ENCODE measurements around the gene KHK.

Gene KHK

GRCh38 chr2:27070653-27071276 is 15.8 kb upstream of the KHK start:
- peak overlapping the region; percentile 92 for H3K4me3 ChIP-seq (replicated peaks; ENCODE audit: insufficient read depth, low read length)
- peak overlapping the region; percentile 74 for H3K27ac ChIP-seq (replicated peaks)
- H3K27me3 ChIP-seq (ENCODE audit: insufficient read depth, poor library complexity, severe bottlenecking) = no peaks in the 10 kb centered on the region
- no peak for DNase-seq (ENCODE audit: low read depth in 1 of 2, low spot score in 1 of 2)
- TF ChIP-seq POLR2AphosphoS5 (IDR thresholded peaks at IDR 0.05; ENCODE audit: low read depth) (no peak), REST (IDR thresholded peaks at IDR 0.05; ENCODE audit: insufficient replicate concordance, low read depth) (no peak), SPI1 (IDR thresholded peaks at IDR 0.05; ENCODE audit: borderline replicate concordance, low read depth) (no peak), GABPA (IDR thresholded peaks at IDR 0.05; ENCODE audit: low read depth) (no peak), CTCF (IDR thresholded peaks at IDR 0.05; ENCODE audit: insufficient read depth, low read length) (no peak)

- Histone ChIP-seq H3K4me3 (replicated peaks; ENCODE audit: insufficient read depth, low read length) (peak within 1 kb of the TSS; percentile 92), H3K27me3 (ENCODE audit: insufficient read depth, poor library complexity, severe bottlenecking) (no peaks in the 10 kb centered on the region), H3K27ac (replicated peaks) (peak within 1 kb of the TSS; percentile 74)
- peak; percentile 88 to 89 for DNase-seq (ENCODE audit: low read depth in 1 of 2, low spot score in 1 of 2)
- TF ChIP-seq POLR2AphosphoS5 (IDR thresholded peaks at IDR 0.05; ENCODE audit: low read depth) = peak; percentile 70; the same call in 1 of the 2 replicates
- TF ChIP-seq GABPA (IDR thresholded peaks at IDR 0.05; ENCODE audit: low read depth) = peak; percentile 89
- no peak for TF ChIP-seq SPI1 (IDR thresholded peaks at IDR 0.05; ENCODE audit: borderline replicate concordance, low read depth)
- TF ChIP-seq CTCF (IDR thresholded peaks at IDR 0.05; ENCODE audit: insufficient read depth, low read length) = no peak
- no peak for TF ChIP-seq REST (IDR thresholded peaks at IDR 0.05; ENCODE audit: insufficient replicate concordance, low read depth)
Observed at GRCh38 chr2:27071277-27071989, 15.1 kb upstream of the KHK start, which contains the start of gene OST4. OST4 (minus strand) TSS chr2:27071654.

GRCh38 chr2:27071990-27072830 is 14.4 kb upstream of the KHK start:
- Histone ChIP-seq H3K4me3 (replicated peaks; ENCODE audit: insufficient read depth, low read length) (peak overlapping the region; percentile 92), H3K27me3 (ENCODE audit: insufficient read depth, poor library complexity, severe bottlenecking) (no peaks in the 10 kb centered on the region), H3K27ac (replicated peaks) (peak overlapping the region; percentile 73)
- no peak for TF ChIP-seq CTCF (IDR thresholded peaks at IDR 0.05; ENCODE audit: insufficient read depth, low read length)
- TF ChIP-seq POLR2AphosphoS5 (IDR thresholded peaks at IDR 0.05; ENCODE audit: low read depth) = no peak
- no peak for TF ChIP-seq REST (IDR thresholded peaks at IDR 0.05; ENCODE audit: insufficient replicate concordance, low read depth)
- no peak for TF ChIP-seq GABPA (IDR thresholded peaks at IDR 0.05; ENCODE audit: low read depth)
- no peak for TF ChIP-seq SPI1 (IDR thresholded peaks at IDR 0.05; ENCODE audit: borderline replicate concordance, low read depth)
- DNase-seq (ENCODE audit: low read depth in 1 of 2, low spot score in 1 of 2) = no peak

Data from HL-60 (cell line).